Measurements from ENCODE around the gene SMARCAL1. TPM values are rescaled to one million over a fixed set of nuclear protein-coding genes. Genes with fewer than 3 reads are reported as not detected.

SMARCAL1 gene
- total RNA-seq, 1 experiment from 2014 or later, result 24.1 TPM

- H3K4me3 Mint-ChIP-seq (ENCODE audit: unreplicated experiment), result no peak overlapping the region
- H3K27me3 ChIP-seq (replicated peaks; ENCODE audit: control insufficient read depth, insufficient read depth, low read length), result peaks cover 2% of the 10 kb centered on the region
- intact Hi-C loops (cut with micrococcal nuclease; ENCODE audit: unreplicated experiment), result loop anchor here (5.0 kb wide), 1 partner anchor 340 kb away; no protein-coding TSS in a partner anchor
- H3K4me1 Mint-ChIP-seq (ENCODE audit: low read depth, unreplicated experiment), result no peaks in the 10 kb centered on the region
- H3K36me3 ChIP-seq (ENCODE audit: control insufficient read depth, insufficient read depth, low read length), result no peaks in the 10 kb centered on the region
- DNase-seq, result no peak
- no peak overlapping the region for H3K4me3 ChIP-seq (ENCODE audit: low read depth, low read length)
- H3K9me3 ChIP-seq, result no peaks in the 10 kb centered on the region
- ChIA-PET POLR2A (interaction anchor here (0.5 kb wide), 1 partner anchor 56 kb away, joined by 16 read pairs; no protein-coding TSS in a partner anchor), CTCF (no interaction called here)
- no peak for TF ChIP-seq CTCF (IDR thresholded peaks at IDR 0.05; ENCODE audit: insufficient read depth in 1 of 2, low read depth in 1 of 2, low read length in 1 of 2, severe bottlenecking in 1 of 2, unreplicated experiment in 1 of 2)
- no peaks in the 10 kb centered on the region for H3K36me3 Mint-ChIP-seq (ENCODE audit: insufficient read depth, unreplicated experiment)
- no peaks in the 10 kb centered on the region for H3K9me3 Mint-ChIP-seq (ENCODE audit: unreplicated experiment)
- peaks cover 16% of the 10 kb centered on the region for H3K27me3 Mint-ChIP-seq (ENCODE audit: insufficient read depth, unreplicated experiment)
- no peaks in the 10 kb centered on the region for H3K4me1 ChIP-seq
- BruUV-seq (replicated peaks), result no TSS peak
- no peak overlapping the region for H3K27ac Mint-ChIP-seq (ENCODE audit: unreplicated experiment)
Observed at GRCh38 chr2:216402751-216403150, 9.5 kb upstream of the SMARCAL1 start.

DNA sequence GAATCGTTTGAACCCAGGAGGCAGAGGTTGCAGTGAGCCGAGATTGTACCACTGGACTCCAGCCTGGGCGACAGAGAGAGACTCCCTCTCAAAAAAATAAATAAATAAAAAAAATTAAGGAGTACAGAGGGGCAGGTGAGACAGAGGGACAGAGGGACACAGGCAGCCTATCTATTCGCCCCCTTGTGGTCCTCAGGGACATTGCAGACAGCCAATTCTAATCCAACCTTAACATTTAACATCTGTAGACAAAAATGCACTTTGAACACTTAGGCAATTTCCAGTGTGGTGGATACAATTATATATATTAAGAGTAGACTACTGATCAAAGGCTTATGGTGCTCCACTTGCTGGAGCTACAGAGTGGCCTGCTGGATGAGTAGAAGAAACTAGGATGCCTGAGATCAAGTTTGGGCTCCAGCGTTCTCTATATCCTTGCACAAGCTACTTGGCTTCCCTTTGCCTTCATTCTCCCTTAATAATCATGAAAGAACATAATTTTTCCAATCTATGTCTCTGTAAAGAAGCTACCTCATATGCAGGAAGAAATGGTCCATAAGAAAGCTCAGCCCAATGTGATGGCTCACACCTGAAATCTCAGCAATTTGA is 8.2 kb upstream of the SMARCAL1 start:
- Histone ChIP-seq H3K4me1 (no peaks in the 10 kb centered on the region), H3K4me3 (ENCODE audit: low read depth, low read length) (no peak overlapping the region), H3K36me3 (ENCODE audit: control insufficient read depth, insufficient read depth, low read length) (no peaks in the 10 kb centered on the region), H3K27me3 (replicated peaks; ENCODE audit: control insufficient read depth, insufficient read depth, low read length) (peaks cover 1% of the 10 kb centered on the region), H3K9me3 (no peaks in the 10 kb centered on the region)
- peaks cover 16% of the 10 kb centered on the region for H3K27me3 Mint-ChIP-seq (ENCODE audit: insufficient read depth, unreplicated experiment)
- H3K4me1 Mint-ChIP-seq (ENCODE audit: low read depth, unreplicated experiment), result no peaks in the 10 kb centered on the region
- peak; percentile 76 to 90 for TF ChIP-seq CTCF (IDR thresholded peaks at IDR 0.05; ENCODE audit: insufficient read depth in 1 of 2, low read depth in 1 of 2, low read length in 1 of 2, severe bottlenecking in 1 of 2, unreplicated experiment in 1 of 2)
- ChIA-PET CTCF (no interaction called here), POLR2A (interaction anchor here (0.6 kb wide), 1 partner anchor 31 kb away, joined by 3 read pairs; no protein-coding TSS in a partner anchor)
- H3K9me3 Mint-ChIP-seq (ENCODE audit: unreplicated experiment), result no peaks in the 10 kb centered on the region
- peak in 1 of 2 experiments; percentile 51 for DNase-seq
- H3K27ac Mint-ChIP-seq (ENCODE audit: unreplicated experiment), result no peak overlapping the region
- intact Hi-C loops (cut with micrococcal nuclease; ENCODE audit: unreplicated experiment), result loop anchor here (2.0 to 5.0 kb wide), 3 partner anchors 181 to 342 kb away; no protein-coding TSS in a partner anchor
- H3K36me3 Mint-ChIP-seq (ENCODE audit: insufficient read depth, unreplicated experiment), result no peaks in the 10 kb centered on the region
- BruUV-seq (replicated peaks), result no TSS peak
- H3K4me3 Mint-ChIP-seq (ENCODE audit: unreplicated experiment), result no peak overlapping the region

DNA sequence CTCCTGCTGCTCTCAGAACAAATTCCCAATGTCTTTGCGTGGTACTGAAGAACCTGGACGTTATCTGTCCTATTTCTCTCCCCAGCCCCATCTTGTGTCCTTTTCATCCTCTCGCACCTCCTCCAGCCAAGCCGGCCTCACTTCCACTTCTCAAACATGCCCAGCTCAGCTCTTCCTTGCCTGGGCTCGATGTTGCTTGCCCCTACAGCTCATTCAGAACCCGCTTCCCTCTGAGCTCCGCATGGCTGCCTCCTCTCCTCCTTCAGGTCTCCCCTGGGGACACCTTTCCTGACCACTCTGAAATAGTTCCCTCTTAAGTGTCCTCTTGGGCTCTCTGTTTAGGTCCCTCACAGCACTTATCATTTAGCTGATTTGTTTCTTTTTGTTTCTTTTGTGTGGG is 6.7 kb upstream of the SMARCAL1 start:
- no peaks in the 10 kb centered on the region for H3K4me1 Mint-ChIP-seq (ENCODE audit: low read depth, unreplicated experiment)
- intact Hi-C loops (cut with micrococcal nuclease; ENCODE audit: unreplicated experiment), result loop anchor here (2.0 kb wide), 2 partner anchors 183 to 255 kb away; no protein-coding TSS in a partner anchor
- no peaks in the 10 kb centered on the region for H3K9me3 ChIP-seq
- no peak overlapping the region for H3K4me3 Mint-ChIP-seq (ENCODE audit: unreplicated experiment)
- no peaks in the 10 kb centered on the region for H3K4me1 ChIP-seq
- ChIA-PET POLR2A (no interaction called here), CTCF (no interaction called here)
- no peak overlapping the region for H3K4me3 ChIP-seq (ENCODE audit: low read depth, low read length)
- no peaks in the 10 kb centered on the region for H3K36me3 ChIP-seq (ENCODE audit: control insufficient read depth, insufficient read depth, low read length)
- H3K27me3 Mint-ChIP-seq (ENCODE audit: insufficient read depth, unreplicated experiment), result peaks cover 16% of the 10 kb centered on the region
- no peaks in the 10 kb centered on the region for H3K9me3 Mint-ChIP-seq (ENCODE audit: unreplicated experiment)
- H3K27me3 ChIP-seq (replicated peaks; ENCODE audit: control insufficient read depth, insufficient read depth, low read length), result no peaks in the 10 kb centered on the region
- H3K27ac Mint-ChIP-seq (ENCODE audit: unreplicated experiment), result no peak overlapping the region
- H3K36me3 Mint-ChIP-seq (ENCODE audit: insufficient read depth, unreplicated experiment), result no peaks in the 10 kb centered on the region
- DNase-seq, result no peak
- TF ChIP-seq CTCF (IDR thresholded peaks at IDR 0.05; ENCODE audit: insufficient read depth in 1 of 2, low read depth in 1 of 2, low read length in 1 of 2, severe bottlenecking in 1 of 2, unreplicated experiment in 1 of 2), result no peak
- BruUV-seq (replicated peaks), result no TSS peak
